HG03196 (cell line): ENCODE data around the gene VILL.

Source experiments
- ATAC-seq: cut with Tn5 transposase; IDR thresholded peaks from one replicate; pipeline ENCODE4 v1.9.1; 2021; ENCODE audit not compliant: unreplicated experiment

Gene VILL

DNA sequence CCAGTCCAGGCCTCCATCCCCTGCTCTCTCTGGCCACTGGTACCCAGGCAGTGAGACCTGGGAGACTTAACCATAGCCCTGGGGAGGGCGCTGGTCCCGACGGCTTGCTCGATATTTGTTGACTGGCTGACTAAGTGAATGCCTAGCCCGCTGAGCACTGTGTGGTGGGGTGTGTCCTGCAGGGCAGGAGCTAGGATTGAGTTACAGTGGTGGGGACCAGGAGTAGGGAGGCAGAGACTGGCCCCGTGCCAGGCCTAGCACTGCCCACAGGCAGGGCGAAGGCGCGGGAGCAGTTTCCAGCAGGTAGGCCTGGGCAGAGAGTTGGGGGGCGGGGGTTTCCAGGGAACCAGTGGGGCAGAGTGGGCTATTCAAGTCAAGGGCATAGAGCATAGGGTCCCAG lies at the start of gene VILL:
Gene VILL (plus strand): TSS at position 260 of the 400 bp plus-strand sequence. CDS start 2,887 bp downstream, outside the sequence.
- no peak for ATAC-seq

DNA sequence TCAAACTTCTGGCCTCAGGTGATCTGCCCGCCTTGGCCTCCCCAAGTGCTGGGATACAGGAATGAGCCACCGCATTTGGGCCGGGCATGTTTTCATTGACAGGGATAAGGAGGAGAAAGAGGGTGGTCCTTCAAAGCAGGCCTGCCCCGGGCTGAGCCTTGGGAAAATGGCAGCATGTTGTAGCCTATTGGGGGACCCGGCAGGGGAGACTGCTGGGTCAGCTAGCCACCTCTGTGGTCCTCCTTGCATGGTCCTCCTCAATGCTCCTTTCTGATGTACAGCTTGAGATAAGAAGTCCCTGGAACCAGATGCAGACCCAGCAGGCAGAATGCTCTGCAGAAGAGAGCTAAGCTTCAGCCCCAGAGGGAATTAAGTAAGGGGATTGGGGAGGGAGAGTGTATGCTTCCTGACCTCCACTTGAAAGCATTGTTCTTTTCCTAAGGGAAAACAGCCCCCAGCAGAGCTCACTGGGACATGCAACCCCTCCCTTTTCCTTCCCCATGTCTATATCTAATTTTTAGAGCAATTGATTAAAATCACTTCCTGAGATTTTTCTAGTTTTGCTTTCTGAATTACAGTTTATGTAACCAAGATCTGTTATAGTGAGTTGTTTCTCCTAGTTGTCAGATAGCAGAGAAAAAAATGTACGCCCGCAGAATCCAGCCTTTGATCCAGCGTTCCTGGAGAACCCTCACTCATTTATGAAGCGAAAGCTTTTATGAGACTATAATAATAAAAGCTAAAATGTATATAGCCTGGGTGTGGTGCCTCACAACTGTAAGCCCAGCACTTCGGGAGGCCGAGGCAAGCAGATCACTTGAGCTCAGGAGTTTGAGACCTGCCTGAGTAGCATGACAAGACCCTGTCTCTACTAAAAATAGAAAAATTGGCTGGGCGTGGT lies 48.7 kb upstream of the VILL start:
- no peak for ATAC-seq

DNA sequence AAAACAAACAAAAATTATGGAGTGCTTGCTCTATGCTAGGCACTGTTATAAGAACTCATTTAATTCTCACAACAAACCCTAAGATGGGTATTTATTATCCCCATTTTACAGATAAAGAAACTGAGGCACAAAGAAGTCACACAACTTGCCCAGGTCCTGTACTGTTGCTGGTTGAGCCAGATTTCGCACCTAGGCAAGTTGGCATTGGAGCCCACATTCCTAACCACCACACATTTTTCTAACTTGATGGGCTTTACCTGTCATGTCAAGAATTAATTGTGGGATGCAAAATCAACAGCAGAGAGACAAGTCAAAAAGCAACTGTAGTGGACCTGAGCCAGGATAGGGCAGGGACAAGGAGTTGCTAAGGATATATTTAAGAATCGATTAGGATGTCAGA lies 47.9 kb upstream of the VILL start:
- no peak for ATAC-seq

DNA sequence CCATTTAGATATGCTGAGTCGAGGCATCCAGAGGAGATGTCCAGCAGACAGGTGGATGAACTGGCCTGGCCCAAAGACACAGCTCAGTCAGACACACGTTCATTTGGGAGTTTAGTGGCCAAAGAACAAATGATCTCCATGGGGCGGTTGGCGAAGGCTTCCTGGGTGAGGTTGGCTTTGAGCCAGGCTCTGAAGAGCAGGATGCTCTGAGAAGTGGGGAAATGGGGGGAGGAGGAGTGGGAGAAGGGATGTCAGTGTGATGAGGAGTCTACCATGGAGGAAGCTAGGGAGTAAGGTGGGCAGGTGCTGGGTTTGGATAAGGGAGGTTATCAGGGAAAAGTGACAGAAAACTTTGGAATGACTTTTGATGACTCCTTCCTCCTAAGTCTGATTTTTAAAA lies 47.5 kb upstream of the VILL start:
- no peak for ATAC-seq

DNA sequence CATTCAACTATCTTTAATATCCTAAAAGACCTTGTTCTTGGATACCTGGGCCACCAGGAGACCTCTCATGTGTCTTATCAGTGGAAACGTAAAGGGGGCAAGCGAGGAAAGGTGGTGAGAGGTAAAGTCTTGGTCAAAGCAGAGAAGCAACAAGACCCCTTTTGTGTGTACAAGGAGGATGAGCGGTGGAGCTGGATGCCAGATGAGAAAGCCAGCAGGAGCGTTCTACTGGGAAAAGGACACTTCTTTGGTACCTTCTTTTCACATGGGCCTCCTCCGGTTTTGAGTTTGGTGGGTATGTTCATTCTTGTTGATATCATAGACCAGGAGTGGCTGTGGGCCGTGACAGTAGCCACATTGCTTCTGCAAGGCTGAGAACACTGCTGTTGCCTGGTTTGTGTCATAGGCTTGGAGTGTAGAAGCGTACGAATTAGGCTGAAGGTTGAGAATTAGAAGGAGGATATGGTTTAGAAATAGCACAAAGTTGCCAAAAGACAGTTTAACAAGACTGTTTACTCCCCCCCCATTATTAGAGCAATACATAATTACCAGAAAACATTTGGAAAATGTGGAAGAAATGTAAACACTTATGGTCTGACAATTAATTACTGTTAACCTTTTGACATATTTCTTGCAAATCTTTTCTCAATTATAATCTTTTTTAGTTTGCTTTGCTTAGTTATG lies 46.8 kb upstream of the VILL start:
- no peak for ATAC-seq

DNA sequence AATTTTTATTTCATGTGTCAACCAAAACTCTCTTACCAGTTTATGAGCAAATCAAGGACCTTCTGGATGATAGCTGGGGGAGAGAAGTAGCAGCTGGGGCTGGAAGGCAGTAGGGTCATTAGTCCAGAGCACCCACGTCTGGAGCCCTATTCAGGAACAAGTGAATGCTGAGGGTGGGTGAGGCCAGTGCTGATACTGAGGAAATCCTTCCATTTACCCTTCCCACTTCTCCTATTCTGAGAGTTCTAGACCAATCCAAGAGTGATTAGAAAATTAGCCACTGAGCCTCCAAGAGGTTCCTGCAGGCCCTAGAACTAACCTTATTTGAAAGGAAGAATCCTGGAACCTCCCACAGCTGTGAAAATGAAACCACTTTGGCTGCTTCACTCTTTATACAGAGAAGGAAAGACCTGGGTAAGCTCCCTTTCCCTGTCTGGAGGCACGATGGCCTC lies 46.2 kb upstream of the VILL start:
- ATAC-seq = no peak

DNA sequence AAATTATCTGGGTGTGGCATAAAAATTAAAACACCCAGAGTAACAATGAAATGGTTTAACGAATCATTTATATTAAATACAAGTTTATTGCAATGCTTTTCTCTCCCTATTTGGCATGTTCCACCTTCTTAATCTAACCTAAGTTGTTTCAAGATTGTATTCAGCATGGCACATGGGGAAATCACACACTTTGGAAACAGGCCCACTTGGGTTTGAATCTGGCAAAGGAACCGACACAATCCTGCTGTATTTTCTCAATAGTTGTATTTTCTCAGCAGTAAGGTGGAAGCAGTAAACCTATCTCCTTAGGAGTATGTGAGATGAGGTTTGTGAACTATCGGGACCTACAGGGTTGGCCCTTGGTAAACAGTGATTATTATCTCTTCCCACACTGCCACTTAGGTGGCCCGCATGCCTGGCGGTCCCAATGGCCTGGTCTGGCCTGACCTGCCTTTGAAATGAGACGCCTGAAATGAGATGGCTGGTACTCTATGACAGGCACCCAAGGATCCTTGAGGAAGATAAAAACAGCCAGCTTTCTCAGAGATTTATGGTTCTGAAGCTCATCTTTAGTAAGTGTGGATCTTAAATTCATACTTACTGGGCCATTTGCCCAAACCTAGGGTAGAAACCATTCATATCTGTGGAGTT lies 45.3 kb upstream of the VILL start:
- no peak for ATAC-seq

DNA sequence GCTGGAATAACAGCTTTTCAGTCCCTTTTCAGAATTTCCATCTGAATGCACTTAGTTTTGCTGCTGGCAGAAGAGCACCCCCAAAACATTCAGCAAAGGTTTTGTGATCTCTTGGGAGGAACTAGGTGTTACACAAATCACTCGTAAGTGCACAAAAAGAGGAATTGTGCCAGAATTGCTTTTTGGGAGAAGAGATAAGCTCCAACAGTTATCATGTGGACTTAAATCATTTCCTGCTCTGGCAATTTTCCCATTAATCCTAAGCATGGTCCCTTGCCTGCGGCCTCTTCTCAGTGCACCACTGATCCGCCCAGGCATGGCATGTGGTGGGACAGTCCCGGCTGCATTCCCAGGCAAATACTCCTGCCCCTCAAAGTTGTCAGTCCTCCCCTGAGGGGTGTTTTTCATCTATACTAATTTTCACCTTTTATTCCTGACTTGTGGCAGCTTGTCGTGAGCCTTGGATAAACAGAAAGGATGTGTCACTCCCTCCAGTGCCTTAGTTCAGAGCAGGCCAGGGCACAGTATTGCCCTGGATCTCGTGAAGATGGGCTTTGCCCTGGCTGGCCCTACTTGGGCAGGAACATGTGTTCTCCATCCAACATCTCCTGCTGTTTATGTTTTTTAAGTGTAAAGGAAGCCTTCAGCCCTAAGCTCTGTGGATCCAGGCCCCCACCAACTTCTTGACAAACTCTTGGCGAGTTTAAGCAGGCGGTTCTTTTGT lies 44.6 kb upstream of the VILL start:
- ATAC-seq = no peak

DNA sequence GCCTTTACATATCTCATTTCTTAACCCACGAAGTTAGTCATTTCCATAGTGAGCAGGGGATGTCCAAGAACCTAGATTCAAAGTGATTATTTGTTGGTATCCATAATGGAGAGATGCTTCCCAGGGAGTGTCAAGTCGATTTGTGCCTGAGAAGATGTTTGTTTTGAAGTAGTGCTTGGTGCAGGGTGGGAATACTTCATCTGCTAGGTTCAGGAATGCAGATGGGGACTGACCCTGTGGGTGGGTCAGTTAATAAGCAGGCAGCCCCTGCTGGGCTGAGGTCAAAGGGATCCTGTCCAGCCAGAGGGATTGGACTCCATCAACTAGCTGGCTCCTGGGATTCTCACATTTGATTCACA lies 44.1 kb upstream of the VILL start:
- no peak for ATAC-seq

DNA sequence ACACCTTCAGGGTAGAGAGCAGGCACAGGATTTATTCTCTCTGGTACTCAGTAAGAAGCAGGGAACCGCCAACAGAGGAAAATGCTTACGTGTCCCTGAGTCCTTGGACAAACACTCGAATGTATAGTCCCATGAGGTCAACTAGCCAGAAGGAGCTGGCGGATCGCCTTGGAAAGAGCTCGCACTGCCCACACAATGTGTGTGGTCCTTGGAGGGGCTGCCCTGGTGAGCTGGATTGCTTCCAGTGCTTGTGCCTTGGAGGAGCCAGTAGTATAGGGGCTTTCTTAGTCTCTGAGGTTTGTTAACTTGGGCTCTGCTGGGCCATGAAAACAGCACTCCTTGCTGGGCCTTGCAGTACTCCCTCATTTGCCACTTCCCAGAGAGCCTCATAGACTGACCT lies 40.7 kb upstream of the VILL start:
- no peak for ATAC-seq

DNA sequence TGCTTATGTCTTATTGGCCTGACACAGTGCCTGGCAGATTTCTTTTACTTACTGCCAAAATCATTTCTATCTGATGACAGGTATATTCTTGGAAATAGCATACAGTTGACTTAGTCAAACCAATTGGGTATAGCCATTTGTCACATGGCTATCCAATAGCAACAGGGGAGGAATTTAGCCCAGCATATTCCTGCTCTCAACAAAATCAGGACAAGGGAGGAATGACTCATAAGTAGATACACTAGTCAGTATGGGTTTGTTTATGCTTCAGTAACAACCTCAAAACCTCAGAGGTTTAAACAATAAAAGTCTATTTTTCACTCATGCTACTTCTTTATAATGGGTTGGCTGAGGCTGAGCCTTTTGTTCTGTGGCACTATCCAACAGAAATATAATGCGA lies 38.0 kb upstream of the VILL start:
- no peak for ATAC-seq

DNA sequence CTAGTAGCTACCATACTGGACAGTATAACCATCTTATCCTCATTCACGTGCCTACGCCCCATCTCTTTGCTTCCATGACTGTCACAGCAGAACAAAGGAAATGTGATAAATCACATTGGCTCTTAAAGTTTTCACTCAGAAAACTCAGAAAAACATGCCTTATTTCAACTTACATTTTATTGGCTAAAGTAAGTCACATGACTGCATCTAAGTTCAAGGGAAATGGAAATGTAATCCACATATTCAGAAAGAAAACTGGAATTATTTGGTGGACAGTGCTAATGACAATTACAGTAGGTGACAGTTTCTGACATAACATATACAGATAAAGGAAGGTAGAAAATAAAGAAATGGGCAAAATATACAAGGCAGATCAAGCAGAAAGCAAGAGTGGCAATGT lies 37.4 kb upstream of the VILL start:
- no peak for ATAC-seq

DNA sequence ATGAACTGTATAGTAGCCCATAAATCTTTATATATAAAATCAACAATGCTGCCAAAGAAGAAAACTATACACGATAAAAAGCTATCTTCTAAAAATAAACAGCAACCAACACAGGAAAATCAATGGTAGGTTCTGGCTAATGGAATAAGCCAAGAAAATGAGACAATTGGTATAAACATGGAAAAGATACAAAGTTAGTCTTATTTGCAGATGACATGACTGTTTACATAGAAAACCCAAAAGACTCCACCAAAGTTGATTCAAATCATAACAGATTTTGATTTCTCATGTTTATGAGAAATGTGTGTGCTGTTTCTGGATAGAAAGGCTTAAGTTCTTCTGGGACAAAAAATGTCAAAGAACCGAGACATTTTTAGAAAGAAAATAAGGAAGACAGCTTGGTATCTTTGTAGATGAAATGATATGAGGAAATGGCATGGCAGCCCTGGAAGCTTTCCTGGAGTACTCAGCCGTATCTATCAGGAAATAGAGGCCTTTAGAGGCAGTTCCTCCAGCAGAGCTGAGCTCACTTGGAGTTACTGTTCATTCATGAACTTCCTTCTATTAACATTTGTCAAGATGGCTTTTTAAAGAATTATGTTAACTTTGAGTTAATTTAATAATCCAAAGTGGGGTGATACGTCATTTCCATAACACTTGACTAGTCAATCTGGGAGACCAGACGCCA lies 36.7 kb upstream of the VILL start:
- no peak for ATAC-seq

DNA sequence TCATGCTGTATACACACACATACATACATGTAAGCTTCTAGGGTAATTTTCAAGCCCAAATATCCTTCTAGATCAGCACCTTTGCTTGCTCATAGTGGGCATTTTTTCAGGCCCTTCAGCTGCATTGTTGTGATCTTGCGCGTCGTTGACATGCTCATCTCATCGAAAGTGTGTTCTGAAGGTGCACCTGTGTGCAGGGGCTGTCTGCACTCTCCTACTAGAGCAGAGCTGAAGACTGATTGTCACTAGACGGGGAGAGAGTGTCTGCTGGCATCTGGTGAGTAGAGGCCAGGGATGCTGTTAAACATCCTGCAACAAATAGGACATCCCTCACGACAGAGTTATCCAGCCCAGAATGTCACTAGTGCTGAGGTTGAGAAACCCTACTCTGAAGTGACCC lies 35.7 kb upstream of the VILL start:
- ATAC-seq = no peak

DNA sequence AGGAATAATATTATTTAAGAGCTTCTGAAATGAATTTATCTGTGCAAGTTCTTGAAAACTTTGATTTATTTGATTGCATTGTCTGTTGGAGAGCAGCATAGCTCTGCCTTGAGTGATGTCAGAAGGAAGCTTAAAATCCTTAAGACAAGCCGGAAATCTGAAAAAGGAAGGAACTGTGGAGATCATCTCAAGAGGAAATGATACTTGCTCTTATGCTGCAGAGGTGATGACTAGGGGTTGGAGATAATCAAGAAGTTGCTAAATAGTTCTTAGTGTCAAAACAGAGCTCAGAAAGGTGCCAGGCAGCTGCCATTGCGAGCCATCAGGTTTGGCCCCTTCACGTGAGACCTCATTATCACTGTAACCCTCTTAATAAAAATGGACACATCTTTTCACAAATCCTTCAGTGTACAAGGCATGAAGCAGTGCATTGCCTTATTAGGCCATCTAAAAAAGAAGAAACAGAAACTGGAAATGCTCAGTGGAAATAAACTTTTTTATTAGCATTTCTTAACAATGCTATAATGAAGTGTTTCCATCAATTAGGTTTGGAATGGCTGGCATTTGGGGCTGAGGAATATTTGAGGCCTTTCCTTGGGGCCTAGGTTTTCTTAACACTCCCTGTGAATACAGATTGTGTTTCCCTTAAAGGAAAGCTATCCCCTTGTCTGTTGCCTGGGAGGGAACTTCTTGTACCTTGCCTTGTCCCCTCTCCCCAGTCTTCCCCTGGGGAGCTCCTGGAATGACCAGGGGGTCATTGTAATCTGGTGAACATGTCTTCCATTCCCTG lies 34.5 kb upstream of the VILL start:
- ATAC-seq = no peak

DNA sequence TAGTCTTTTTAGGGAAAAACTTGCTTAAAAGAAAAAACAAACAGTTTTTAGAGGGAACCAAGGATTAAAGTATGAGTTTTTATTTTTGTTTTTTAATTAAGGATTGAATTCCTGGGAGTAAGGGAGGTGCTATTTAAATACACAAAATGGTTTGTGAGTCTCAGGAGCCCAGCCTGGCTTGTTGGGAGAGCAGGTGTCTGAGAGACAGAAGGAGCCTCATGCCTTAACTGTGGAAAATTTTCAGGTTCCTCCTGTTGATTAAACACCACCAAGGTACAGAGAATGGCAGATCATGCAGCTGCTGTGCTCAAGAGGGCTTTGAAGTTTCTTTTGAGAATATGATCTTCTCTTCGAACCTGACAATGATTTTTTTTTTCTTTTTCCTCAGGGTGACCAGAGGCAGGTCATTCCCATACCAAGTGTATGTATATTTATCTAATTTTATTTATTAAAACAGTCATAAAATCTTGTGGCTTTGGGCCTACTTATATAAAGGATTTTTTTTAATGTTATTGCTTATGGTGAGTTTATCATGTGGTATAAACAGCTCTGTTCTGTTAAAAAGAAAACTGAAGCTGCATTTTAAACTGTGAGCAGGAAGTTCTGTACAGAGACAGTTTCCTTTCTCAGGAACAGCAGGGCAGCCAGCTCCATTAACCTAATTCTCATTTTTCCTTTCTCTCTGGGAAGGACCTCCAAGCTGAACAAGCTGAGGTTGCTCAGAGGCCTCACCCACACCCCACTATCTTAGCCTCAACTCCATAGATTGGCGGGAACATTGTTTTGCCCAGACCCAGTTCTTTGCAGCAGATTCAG lies 33.7 kb upstream of the VILL start:
- no peak for ATAC-seq

DNA sequence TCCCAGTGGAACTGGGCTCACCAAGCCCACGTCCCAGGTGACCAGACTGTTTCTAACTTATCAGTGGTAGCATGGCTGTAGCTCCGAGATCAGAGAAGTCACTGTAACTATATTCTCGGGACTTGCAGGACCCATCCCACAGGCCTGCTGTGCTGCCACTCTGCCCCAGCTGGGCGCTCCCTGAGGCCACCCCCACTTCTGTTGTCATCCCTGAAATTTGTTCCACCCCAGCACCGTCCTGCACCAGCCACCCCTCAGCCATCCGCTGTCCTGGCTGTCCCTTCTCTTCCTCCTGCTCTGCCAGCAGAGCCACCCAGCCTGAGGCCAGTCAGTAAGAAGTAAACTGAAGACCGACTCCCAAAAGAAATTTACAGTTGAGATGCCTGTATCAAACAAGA lies 33.0 kb upstream of the VILL start:
- no peak for ATAC-seq

DNA sequence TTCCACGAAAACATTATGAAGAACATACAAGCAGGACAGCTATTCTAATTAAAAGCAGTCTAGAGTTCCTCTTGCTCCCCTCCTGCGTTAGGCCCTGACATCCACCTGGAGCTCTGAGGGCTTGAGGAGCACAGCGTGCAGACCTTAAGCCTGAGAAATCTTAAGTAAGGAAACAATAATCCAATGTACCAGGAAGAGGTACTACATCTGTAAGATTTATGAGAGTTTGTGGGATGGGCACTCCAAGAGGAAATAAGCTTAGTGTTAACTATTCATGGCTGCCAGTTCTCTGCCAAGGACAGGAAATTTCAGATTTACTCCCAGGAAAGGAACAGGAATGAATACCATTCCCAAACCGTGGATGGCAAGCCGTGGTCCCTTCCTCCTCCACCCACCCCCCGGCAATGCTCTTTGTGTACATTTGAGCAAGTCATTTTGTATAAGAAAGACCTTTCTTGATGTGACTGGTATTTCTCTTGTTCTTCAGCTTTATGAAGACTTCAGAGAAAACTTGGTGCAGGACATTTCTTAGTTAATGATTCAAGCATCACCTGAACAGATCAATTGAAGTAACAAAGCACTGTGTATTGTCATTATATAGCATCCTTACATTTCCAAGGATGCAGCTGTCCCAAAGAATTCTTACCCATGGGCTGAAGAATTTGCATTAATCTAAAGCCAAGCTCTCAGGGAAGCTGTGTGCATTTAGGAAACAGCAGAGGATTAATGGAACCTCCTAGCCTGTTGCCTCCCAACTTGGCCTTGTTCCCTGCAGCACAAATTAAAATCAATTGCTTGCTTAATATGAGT lies 28.8 kb upstream of the VILL start:
- ATAC-seq = no peak
